ENCODE data around the gene DEPDC7. TPM values are rescaled to one million over a fixed set of nuclear protein-coding genes. Genes with fewer than 3 reads are reported as not detected.

DEPDC7 gene
- total and polyA plus RNA-seq, 4 donors = 7.1 to 64.8 (median 41.5) TPM

- WGBS = 40% methylated on average over 6 of the region's 6 CpGs
- no peak overlapping the region for H3K9ac ChIP-seq (ENCODE audit: low read depth in 1 of 2, low read length in 2 of 2)
- no peak for DNase-seq (ENCODE audit: low spot score)
- peak overlapping the region; percentile 24 to 69 (median 50) for H3K4me3 ChIP-seq (ENCODE audit: low read depth in 1 of 3, low read length in 3 of 3)
- H3K4me1 ChIP-seq (ENCODE audit: control insufficient read depth in 4 of 4, insufficient read depth in 4 of 4, low read length in 3 of 4) = peaks cover 5 to 52% (median 27%) of the 10 kb centered on the region in 4 donors
- no peaks in the 10 kb centered on the region for H3K27me3 ChIP-seq (ENCODE audit: control insufficient read depth in 4 of 4, insufficient read depth in 4 of 4, low read length in 3 of 4)
- peak overlapping the region; percentile 74 to 75 for H3K27ac ChIP-seq (ENCODE audit: low read depth in 1 of 2, low read length in 2 of 2)
- H3K9me3 ChIP-seq (ENCODE audit: control insufficient read depth in 4 of 4, low read length in 3 of 4) = no peaks in the 10 kb centered on the region
- no peak for TF ChIP-seq EGR1 (IDR thresholded peaks at IDR 0.05; ENCODE audit: low read depth in 2 of 2)
- peak; percentile 66 to 80 for TF ChIP-seq HNF4A (conservative IDR thresholded peaks at IDR 0.05)
- TF ChIP-seq TAF1 (conservative IDR thresholded peaks at IDR 0.05) = peak; percentile 40
- TF ChIP-seq NR2F2 (IDR thresholded peaks at IDR 0.05) = no peak
- TF ChIP-seq JUND (IDR thresholded peaks at IDR 0.05) = no peak
- TF ChIP-seq GABPA (IDR thresholded peaks at IDR 0.05 in 1 of 2, conservative IDR thresholded peaks at IDR 0.05 in 1 of 2) = no peak
- peak; percentile 13 for TF ChIP-seq FOXA2 (IDR thresholded peaks at IDR 0.05)
- TF ChIP-seq, protein P1, sequence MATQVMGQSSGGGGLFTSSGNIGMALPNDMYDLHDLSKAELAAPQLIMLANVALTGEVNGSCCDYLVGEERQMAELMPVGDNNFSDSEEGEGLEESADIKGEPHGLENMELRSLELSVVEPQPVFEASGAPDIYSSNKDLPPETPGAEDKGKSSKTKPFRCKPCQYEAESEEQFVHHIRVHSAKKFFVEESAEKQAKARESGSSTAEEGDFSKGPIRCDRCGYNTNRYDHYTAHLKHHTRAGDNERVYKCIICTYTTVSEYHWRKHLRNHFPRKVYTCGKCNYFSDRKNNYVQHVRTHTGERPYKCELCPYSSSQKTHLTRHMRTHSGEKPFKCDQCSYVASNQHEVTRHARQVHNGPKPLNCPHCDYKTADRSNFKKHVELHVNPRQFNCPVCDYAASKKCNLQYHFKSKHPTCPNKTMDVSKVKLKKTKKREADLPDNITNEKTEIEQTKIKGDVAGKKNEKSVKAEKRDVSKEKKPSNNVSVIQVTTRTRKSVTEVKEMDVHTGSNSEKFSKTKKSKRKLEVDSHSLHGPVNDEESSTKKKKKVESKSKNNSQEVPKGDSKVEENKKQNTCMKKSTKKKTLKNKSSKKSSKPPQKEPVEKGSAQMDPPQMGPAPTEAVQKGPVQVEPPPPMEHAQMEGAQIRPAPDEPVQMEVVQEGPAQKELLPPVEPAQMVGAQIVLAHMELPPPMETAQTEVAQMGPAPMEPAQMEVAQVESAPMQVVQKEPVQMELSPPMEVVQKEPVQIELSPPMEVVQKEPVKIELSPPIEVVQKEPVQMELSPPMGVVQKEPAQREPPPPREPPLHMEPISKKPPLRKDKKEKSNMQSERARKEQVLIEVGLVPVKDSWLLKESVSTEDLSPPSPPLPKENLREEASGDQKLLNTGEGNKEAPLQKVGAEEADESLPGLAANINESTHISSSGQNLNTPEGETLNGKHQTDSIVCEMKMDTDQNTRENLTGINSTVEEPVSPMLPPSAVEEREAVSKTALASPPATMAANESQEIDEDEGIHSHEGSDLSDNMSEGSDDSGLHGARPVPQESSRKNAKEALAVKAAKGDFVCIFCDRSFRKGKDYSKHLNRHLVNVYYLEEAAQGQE (IDR thresholded peaks at IDR 0.05) = peak; percentile 23
- TF ChIP-seq HNF4G (IDR thresholded peaks at IDR 0.05) = no peak
- TF ChIP-seq CTCF (IDR thresholded peaks at IDR 0.05; ENCODE audit: low read depth, low read length, missing input control) = no peak
- TF ChIP-seq, protein P2, sequence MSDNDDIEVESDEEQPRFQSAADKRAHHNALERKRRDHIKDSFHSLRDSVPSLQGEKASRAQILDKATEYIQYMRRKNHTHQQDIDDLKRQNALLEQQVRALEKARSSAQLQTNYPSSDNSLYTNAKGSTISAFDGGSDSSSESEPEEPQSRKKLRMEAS (IDR thresholded peaks at IDR 0.05) = no peak
- peak; percentile 59 for TF ChIP-seq YY1 (IDR thresholded peaks at IDR 0.05)
- TF ChIP-seq, protein P3, sequence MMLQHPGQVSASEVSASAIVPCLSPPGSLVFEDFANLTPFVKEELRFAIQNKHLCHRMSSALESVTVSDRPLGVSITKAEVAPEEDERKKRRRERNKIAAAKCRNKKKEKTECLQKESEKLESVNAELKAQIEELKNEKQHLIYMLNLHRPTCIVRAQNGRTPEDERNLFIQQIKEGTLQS (IDR thresholded peaks at IDR 0.05) = no peak
- peak in 1 of 2 donors; percentile 24 for TF ChIP-seq RAD21 (IDR thresholded peaks at IDR 0.05)
- peak in 1 of 2 donors; percentile 40 for TF ChIP-seq RXRA (IDR thresholded peaks at IDR 0.05)
- TF ChIP-seq FOXA1 (IDR thresholded peaks at IDR 0.05) = no peak
- TF ChIP-seq, protein P4, sequence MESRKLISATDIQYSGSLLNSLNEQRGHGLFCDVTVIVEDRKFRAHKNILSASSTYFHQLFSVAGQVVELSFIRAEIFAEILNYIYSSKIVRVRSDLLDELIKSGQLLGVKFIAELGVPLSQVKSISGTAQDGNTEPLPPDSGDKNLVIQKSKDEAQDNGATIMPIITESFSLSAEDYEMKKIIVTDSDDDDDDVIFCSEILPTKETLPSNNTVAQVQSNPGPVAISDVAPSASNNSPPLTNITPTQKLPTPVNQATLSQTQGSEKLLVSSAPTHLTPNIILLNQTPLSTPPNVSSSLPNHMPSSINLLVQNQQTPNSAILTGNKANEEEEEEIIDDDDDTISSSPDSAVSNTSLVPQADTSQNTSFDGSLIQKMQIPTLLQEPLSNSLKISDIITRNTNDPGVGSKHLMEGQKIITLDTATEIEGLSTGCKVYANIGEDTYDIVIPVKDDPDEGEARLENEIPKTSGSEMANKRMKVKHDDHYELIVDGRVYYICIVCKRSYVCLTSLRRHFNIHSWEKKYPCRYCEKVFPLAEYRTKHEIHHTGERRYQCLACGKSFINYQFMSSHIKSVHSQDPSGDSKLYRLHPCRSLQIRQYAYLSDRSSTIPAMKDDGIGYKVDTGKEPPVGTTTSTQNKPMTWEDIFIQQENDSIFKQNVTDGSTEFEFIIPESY (IDR thresholded peaks at IDR 0.05) = no peak
- TF ChIP-seq SP1 (IDR thresholded peaks at IDR 0.05) = peak; percentile 34
- no peaks in the 10 kb centered on the region for H3K36me3 ChIP-seq (ENCODE audit: control insufficient read depth in 4 of 4, insufficient read depth in 3 of 4, low read depth in 1 of 4, low read length in 3 of 4)
Measured at GRCh38 chr11:33018840-33019239, 3.2 kb downstream of the DEPDC7 start.

Measured in liver (tissue), 9 donors.